HCT116 (cell line): Measurements from ENCODE around the gene BUB3. TPM values are rescaled to one million over a fixed set of nuclear protein-coding genes. Genes with fewer than 3 reads are reported as not detected.

Experiments used
- ATAC-seq: fragments of 200-7000 bp; cut with Tn5 transposase; 2 replicates; pipeline ENCODE4 v1.9.1; 2020; ENCODE audit warnings: mild to moderate bottlenecking, moderate library complexity
- BruUV-seq: library from RNA; stranded (reverse); fragments of 400-500 nt; replicated peaks from 2 replicates; lab custom pipeline; 2021; lab: Mats Ljungman, UMichigan
- CTCF ChIA-PET: fragments of 300-600 bp; sonication (Branson Sonifier 250); formaldehyde crosslinking; loops from one replicate; lab custom pipeline; 2021; ENCODE audit warnings: antibody characterized with exemption; lab: Charles Lee
- POLR2A ChIA-PET: fragments of 300-600, 350-600 bp; sonication (Branson Sonifier 250); formaldehyde crosslinking; loops from one replicate; lab custom pipeline; 2021; ENCODE audit warnings: antibody characterized with exemption; lab: Charles Lee
- RAD21 ChIA-PET, 2 experiments: fragments of 300-600 bp; sonication (Branson Sonifier 250); formaldehyde crosslinking; loops; one replicate each; lab custom pipeline; 2023; ENCODE audit warnings: low total read pairs in 2 of 2; ENCODE audit not compliant: uncharacterized antibody in 2 of 2, unreplicated experiment in 2 of 2, low non-redundant PET in 1 of 2; lab: Charles Lee
- DNase-seq: peaks from one replicate; pipeline ENCODE4 v3.0.0-alpha.2; 2010; ENCODE audit warnings: low read depth, low spot score
- H2AFZ ChIP-seq: fragments of 200-600 bp; shearing (Covaris generic), sonication (generic); 2 replicates; pipeline ENCODE4 v1.6.1; 2017; ENCODE audit warnings: low read depth, mixed run types, mixed read lengths, antibody characterized with exemption, low read length; ENCODE audit not compliant: poor library complexity, severe bottlenecking
- H3K27ac ChIP-seq: 2 replicates; pipeline ENCODE4 v1.5.1; 2012; ENCODE audit warnings: low read depth, low read length
- H3K27me3 ChIP-seq: fragments of 200-600 bp; sonication (generic); 2 replicates; pipeline ENCODE4 v1.6.1; 2016; ENCODE audit warnings: mixed run types, low read length, mixed read lengths; ENCODE audit not compliant: insufficient read depth
- H3K36me3 ChIP-seq, 2 experiments: fragments of 200-500 bp in 1 of 2; fragments of 200-600 bp in 1 of 2; sonication (Bioruptor generic) in 1 of 2; sonication (generic) in 1 of 2; 2 replicates each; pipeline versions ENCODE4 v1.5.1 to v1.6.1; 2014 to 2016; ENCODE audit warnings: low read length in 2 of 2, inconsistent platforms in 1 of 2, mixed read lengths in 1 of 2, mixed run types in 1 of 2; ENCODE audit not compliant: insufficient read depth in 2 of 2, control insufficient read depth in 1 of 2
- H3K4me1 ChIP-seq, 2 experiments: fragments of 200-600 bp in 1 of 2; sonication (generic) in 1 of 2; 2 replicates each; pipeline versions ENCODE4 v1.5.1 to v1.6.1; 2012 to 2017; ENCODE audit warnings: low read length in 2 of 2, inconsistent platforms in 1 of 2, mild to moderate bottlenecking in 1 of 2, mixed read lengths in 1 of 2, mixed run types in 1 of 2, moderate library complexity in 1 of 2; ENCODE audit not compliant: insufficient read depth in 2 of 2, control insufficient read depth in 1 of 2
- H3K4me2 ChIP-seq: fragments of 200-600 bp; sonication (generic); 2 replicates; pipeline ENCODE4 v1.6.1; 2017; ENCODE audit warnings: mixed run types, low read length, mixed read lengths
- H3K4me3 ChIP-seq, 2 experiments: fragments of 200-600 bp in 1 of 2; sonication (generic) in 1 of 2; replicated peaks in 1 of 2; 2 replicates each; pipeline ENCODE4 v1.5.1; 2011 to 2016; ENCODE audit warnings: low read length in 2 of 2, control low read depth in 1 of 2, low read depth in 1 of 2, mild to moderate bottlenecking in 1 of 2, mixed read lengths in 1 of 2, mixed run types in 1 of 2
- H3K79me2 ChIP-seq: fragments of 200-600 bp; sonication (generic); 2 replicates; pipeline ENCODE4 v1.6.1; 2017; ENCODE audit warnings: mild to moderate bottlenecking, mixed run types, low read length, moderate library complexity, mixed read lengths; ENCODE audit not compliant: insufficient read depth
- H3K9ac ChIP-seq: fragments of 200-600 bp; sonication (generic); 2 replicates; pipeline ENCODE4 v1.6.1; 2016; ENCODE audit warnings: low read length, mixed read lengths
- H3K9me2 ChIP-seq: fragments of 200-600 bp; sonication (generic), shearing (Covaris generic); 2 replicates; pipeline ENCODE4 v1.6.1; 2017; ENCODE audit warnings: mixed run types, mild to moderate bottlenecking, moderate library complexity; ENCODE audit not compliant: insufficient read depth
- H3K9me3 ChIP-seq, 2 experiments: fragments of 200-500 bp in 1 of 2; fragments of 200-600 bp in 1 of 2; sonication (Bioruptor generic) in 1 of 2; sonication (generic) in 1 of 2; 2 replicates each; pipeline ENCODE4 v1.6.1; 2014 to 2017; ENCODE audit warnings: low read length in 2 of 2, mixed read lengths in 2 of 2, inconsistent platforms in 1 of 2, low read depth in 1 of 2, mild to moderate bottlenecking in 1 of 2, mixed run types in 1 of 2, moderate library complexity in 1 of 2; ENCODE audit not compliant: control insufficient read depth in 1 of 2, insufficient read depth in 1 of 2
- H4K20me1 ChIP-seq: fragments of 200-600 bp; sonication (generic), shearing (Covaris generic); 2 replicates; pipeline ENCODE4 v1.6.1; 2017; ENCODE audit warnings: mixed run types, mild to moderate bottlenecking, moderate library complexity; ENCODE audit not compliant: insufficient read depth
- CBX3 ChIP-seq: IDR thresholded peaks from 2 replicates; pipeline ENCODE4 v1.6.1; 2012; ENCODE audit warnings: low read depth
- EGR1 ChIP-seq: IDR thresholded peaks from 2 replicates; pipeline ENCODE4 v1.6.1; 2012; ENCODE audit warnings: low read depth
- EZH2phosphoT487 ChIP-seq: fragments of 200-600 bp; IDR thresholded peaks from 2 replicates; pipeline ENCODE4 v1.6.1; 2018; ENCODE audit warnings: antibody characterized with exemption, borderline replicate concordance
- JUND ChIP-seq: IDR thresholded peaks from 2 replicates; pipeline ENCODE4 v1.6.1; 2012
- POLR2A ChIP-seq: IDR thresholded peaks from 2 replicates; pipeline ENCODE4 v1.7.0; 2011; ENCODE audit warnings: borderline replicate concordance; ENCODE audit not compliant: insufficient read depth, insufficient read length; ENCODE audit errors: extremely low read depth
- POLR2AphosphoS5 ChIP-seq: IDR thresholded peaks from 2 replicates; pipeline ENCODE4 v1.6.1; 2011; ENCODE audit warnings: mild to moderate bottlenecking, low read depth, low read length, moderate library complexity
- RAD21 ChIP-seq: IDR thresholded peaks from 2 replicates; pipeline ENCODE4 v1.6.1; 2012; ENCODE audit warnings: low read depth, mild to moderate bottlenecking
- SIN3A ChIP-seq: IDR thresholded peaks from 2 replicates; pipeline ENCODE4 v1.6.1; 2012; ENCODE audit warnings: low read depth
- SP1 ChIP-seq: IDR thresholded peaks from 2 replicates; pipeline ENCODE4 v1.6.1; 2012; ENCODE audit warnings: low read depth
- YY1 ChIP-seq: IDR thresholded peaks from 2 replicates; pipeline ENCODE4 v1.6.1; 2011; ENCODE audit warnings: low read length, low read depth, moderate library complexity, mild to moderate bottlenecking; ENCODE audit not compliant: insufficient replicate concordance; ENCODE audit errors: extremely low read depth
- ZFX ChIP-seq: fragments of 450-650 bp; IDR thresholded peaks from 2 replicates; pipeline ENCODE4 v1.6.1; 2017
- intact Hi-C: fragments of 100-400 bp; cut with micrococcal nuclease; formaldehyde crosslinking; loops from 2 replicates; pipeline ENCODE4 v1.10.0; 2022
- total RNA-seq: library from RNA; stranded (reverse); gene quantifications from one replicate; pipeline ENCODE4 v1.2.1, GENCODE V29; 2021; ENCODE audit not compliant: unreplicated experiment
- TF ChIP-seq, protein P1 (sequence below): IDR thresholded peaks from 2 replicates; pipeline ENCODE4 v1.6.1; 2011; ENCODE audit warnings: mild to moderate bottlenecking, low read length, moderate library complexity; ENCODE audit not compliant: insufficient replicate concordance; ENCODE audit errors: extremely low read depth
- TF ChIP-seq, protein P2 (sequence below), 3 experiments: fragments of 200-600 bp in 1 of 3; sonication (generic) in 1 of 3; IDR thresholded peaks in 2 of 3; conservative IDR thresholded peaks in 1 of 3; 2 replicates each; pipeline ENCODE4 v1.5.1; 2012 to 2017; ENCODE audit warnings: low read depth in 2 of 3, low read length in 2 of 3, antibody characterized with exemption in 1 of 3, borderline replicate concordance in 1 of 3, control low read depth in 1 of 3, mild to moderate bottlenecking in 1 of 3, mixed read lengths in 1 of 3, mixed run types in 1 of 3, moderate library complexity in 1 of 3; ENCODE audit not compliant: insufficient read depth in 1 of 3

Gene BUB3
- total RNA-seq, 1 experiment from 2014 or later, result 271 TPM

GRCh38 chr10:123212063-123212462, 57.9 kb downstream of the BUB3 start:
- Histone ChIP-seq H3K4me2 (no peak overlapping the region), H3K79me2 (no peaks in the 10 kb centered on the region), H3K36me3 (no peaks in the 10 kb centered on the region)
- intact Hi-C loops, result no loop called here
- TF ChIP-seq CBX3 (no peak), RAD21 (no peak), ZFX (no peak), YY1 (no peak), SP1 (no peak), POLR2AphosphoS5 (no peak), SIN3A (no peak), JUND (no peak)
- TF ChIP-seq, all 23 proteins: peak for 0
- POLR2A ChIA-PET, result no interaction called here
- RAD21 ChIA-PET, result no interaction called here
- no peaks in the 10 kb centered on the region for H3K27me3 ChIP-seq
- ATAC-seq (no peak), DNase-seq (no peak)
- no peaks in the 10 kb centered on the region for H3K9me2 ChIP-seq
- H3K4me3 ChIP-seq, result no peak overlapping the region
- H4K20me1 ChIP-seq, result no peaks in the 10 kb centered on the region
- H3K4me1 ChIP-seq, result no peaks in the 10 kb centered on the region
- no peak overlapping the region for H2AFZ ChIP-seq
- peaks cover 0 to 23% of the 10 kb centered on the region in 2 experiments; a peak in 2 of 4 replicates for H3K9me3 ChIP-seq
- CTCF ChIA-PET, result no interaction called here
- BruUV-seq, result no TSS peak
- H3K9ac ChIP-seq, result no peak overlapping the region
- no peak overlapping the region for H3K27ac ChIP-seq

- no peak overlapping the region for H3K4me2 ChIP-seq
- H3K27me3 ChIP-seq, result no peaks in the 10 kb centered on the region
- no peak overlapping the region for H3K9ac ChIP-seq
- intact Hi-C loops, result no loop called here
- no TSS peak for BruUV-seq
- H3K9me3 ChIP-seq, result peaks cover 0 to 22% of the 10 kb centered on the region in 2 experiments; a peak in 2 of 4 replicates
- H3K4me3 ChIP-seq, result no peak overlapping the region
- H3K27ac ChIP-seq, result no peak overlapping the region
- TF ChIP-seq JUND, result no peak
- TF ChIP-seq EGR1, result no peak
- TF ChIP-seq, protein P1, sequence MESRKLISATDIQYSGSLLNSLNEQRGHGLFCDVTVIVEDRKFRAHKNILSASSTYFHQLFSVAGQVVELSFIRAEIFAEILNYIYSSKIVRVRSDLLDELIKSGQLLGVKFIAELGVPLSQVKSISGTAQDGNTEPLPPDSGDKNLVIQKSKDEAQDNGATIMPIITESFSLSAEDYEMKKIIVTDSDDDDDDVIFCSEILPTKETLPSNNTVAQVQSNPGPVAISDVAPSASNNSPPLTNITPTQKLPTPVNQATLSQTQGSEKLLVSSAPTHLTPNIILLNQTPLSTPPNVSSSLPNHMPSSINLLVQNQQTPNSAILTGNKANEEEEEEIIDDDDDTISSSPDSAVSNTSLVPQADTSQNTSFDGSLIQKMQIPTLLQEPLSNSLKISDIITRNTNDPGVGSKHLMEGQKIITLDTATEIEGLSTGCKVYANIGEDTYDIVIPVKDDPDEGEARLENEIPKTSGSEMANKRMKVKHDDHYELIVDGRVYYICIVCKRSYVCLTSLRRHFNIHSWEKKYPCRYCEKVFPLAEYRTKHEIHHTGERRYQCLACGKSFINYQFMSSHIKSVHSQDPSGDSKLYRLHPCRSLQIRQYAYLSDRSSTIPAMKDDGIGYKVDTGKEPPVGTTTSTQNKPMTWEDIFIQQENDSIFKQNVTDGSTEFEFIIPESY, result no peak
- no peak for TF ChIP-seq POLR2A
- TF ChIP-seq EZH2phosphoT487, result no peak
- TF ChIP-seq, protein P2, sequence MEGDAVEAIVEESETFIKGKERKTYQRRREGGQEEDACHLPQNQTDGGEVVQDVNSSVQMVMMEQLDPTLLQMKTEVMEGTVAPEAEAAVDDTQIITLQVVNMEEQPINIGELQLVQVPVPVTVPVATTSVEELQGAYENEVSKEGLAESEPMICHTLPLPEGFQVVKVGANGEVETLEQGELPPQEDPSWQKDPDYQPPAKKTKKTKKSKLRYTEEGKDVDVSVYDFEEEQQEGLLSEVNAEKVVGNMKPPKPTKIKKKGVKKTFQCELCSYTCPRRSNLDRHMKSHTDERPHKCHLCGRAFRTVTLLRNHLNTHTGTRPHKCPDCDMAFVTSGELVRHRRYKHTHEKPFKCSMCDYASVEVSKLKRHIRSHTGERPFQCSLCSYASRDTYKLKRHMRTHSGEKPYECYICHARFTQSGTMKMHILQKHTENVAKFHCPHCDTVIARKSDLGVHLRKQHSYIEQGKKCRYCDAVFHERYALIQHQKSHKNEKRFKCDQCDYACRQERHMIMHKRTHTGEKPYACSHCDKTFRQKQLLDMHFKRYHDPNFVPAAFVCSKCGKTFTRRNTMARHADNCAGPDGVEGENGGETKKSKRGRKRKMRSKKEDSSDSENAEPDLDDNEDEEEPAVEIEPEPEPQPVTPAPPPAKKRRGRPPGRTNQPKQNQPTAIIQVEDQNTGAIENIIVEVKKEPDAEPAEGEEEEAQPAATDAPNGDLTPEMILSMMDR (IDR thresholded peaks at IDR 0.05 in 2 of 3, conservative IDR thresholded peaks at IDR 0.05 in 1 of 3; ENCODE audit: borderline replicate concordance in 1 of 3, insufficient read depth in 1 of 3, low read depth in 2 of 3, low read length in 2 of 3), result no peak
- no peaks in the 10 kb centered on the region for H4K20me1 ChIP-seq
- ChIA-PET CTCF (no interaction called here), POLR2A (no interaction called here), RAD21 (no interaction called here)
- DNase-seq (no peak), ATAC-seq (no peak)
- H3K9me2 ChIP-seq, result no peaks in the 10 kb centered on the region
- H3K79me2 ChIP-seq, result no peaks in the 10 kb centered on the region
- no peaks in the 10 kb centered on the region for H3K4me1 ChIP-seq
- no peak overlapping the region for H2AFZ ChIP-seq
- H3K36me3 ChIP-seq, result no peaks in the 10 kb centered on the region
These were observed 58.4 kb downstream of the BUB3 start for GRCh38 chr10:123212640-123213039.
